HG03521 (cell line): ENCODE results near the gene POLA2.
A peak's percentile ranks its signal among the peaks of the same experiment; 100 is the strongest.
"Not testable (repeated sequence)": the region's sequence is repeated elsewhere in the genome, so short reads cannot be mapped to it uniquely, and the experiment has no call there.

ENCODE experiments used
- ATAC-seq: cut with Tn5 transposase; IDR thresholded peaks from one replicate; pipeline ENCODE4 v1.9.1; 2021; ENCODE audit warnings: mild to moderate bottlenecking, moderate library complexity; ENCODE audit not compliant: unreplicated experiment

Gene POLA2, protein sequence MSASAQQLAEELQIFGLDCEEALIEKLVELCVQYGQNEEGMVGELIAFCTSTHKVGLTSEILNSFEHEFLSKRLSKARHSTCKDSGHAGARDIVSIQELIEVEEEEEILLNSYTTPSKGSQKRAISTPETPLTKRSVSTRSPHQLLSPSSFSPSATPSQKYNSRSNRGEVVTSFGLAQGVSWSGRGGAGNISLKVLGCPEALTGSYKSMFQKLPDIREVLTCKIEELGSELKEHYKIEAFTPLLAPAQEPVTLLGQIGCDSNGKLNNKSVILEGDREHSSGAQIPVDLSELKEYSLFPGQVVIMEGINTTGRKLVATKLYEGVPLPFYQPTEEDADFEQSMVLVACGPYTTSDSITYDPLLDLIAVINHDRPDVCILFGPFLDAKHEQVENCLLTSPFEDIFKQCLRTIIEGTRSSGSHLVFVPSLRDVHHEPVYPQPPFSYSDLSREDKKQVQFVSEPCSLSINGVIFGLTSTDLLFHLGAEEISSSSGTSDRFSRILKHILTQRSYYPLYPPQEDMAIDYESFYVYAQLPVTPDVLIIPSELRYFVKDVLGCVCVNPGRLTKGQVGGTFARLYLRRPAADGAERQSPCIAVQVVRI

DNA sequence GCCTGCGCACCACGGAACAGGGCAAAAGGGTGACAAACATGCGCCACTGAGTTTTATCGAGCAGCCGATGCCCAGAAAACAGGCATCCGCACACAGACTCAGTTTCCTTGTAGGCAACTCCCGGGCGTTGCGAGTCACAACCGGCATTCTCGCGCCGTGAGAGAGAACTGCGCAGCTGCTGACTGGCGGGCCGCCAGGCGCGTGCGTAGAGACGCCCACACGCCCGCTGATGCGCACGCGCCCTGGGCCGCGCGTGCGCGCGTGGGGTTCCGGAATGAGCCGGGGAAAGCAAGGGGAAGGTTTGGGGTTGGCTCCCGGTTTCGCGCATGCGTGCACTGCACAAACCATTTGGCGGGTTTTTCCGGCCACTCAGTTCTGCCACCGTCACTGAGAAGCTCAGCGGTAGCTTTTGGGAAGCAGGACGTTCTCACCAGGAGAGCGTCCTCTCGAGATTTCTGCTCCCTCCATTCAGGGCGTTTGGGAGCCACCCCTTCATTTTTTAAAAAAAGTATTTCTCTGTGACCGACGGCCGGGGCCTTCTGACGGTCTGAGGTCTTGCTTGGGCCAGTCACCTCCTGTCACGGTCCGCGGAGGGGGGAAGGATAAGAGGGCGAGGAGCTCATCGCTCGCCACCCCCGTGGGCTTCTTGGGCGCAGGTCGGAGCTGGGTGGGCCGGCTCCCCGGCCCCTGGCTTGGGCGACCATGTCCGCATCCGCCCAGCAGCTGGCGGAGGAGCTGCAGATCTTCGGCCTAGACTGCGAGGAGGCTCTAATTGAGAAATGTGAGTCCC is at the start of gene POLA2:
POLA2 (plus strand) TSS at position 372 of the 790 bp plus-strand sequence; CDS start at position 703, 331 bp downstream.
- peak; percentile 83 for ATAC-seq

DNA sequence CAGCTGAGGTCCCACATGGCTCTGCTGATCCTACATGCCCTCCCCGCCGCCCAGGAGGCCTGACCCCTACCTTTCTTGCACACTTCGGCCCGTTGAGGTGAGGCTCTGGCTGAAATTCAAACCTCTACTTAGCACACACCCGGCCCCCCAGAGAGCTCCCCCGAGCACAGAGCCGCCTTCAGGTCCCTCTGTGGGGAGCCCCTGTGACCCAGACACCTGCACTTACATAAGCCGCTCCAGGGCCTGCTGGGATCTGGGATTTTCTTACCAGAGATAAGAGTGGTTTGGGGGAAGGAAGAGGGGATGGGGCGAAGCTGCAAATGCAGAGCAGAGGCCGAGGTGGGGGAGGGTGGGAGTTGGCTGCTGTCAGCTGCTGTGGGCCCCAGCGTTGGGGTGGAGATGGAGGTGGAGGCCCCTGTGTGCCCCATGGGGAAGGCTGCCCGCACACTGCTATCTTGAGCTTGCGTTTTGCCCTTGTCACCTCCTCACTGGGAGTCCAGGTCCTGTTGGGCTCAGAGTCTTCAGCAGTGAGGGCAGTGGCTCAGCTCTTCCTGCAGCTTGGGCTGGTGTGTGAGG is 49.4 kb upstream of the POLA2 start:
- ATAC-seq, result no peak

DNA sequence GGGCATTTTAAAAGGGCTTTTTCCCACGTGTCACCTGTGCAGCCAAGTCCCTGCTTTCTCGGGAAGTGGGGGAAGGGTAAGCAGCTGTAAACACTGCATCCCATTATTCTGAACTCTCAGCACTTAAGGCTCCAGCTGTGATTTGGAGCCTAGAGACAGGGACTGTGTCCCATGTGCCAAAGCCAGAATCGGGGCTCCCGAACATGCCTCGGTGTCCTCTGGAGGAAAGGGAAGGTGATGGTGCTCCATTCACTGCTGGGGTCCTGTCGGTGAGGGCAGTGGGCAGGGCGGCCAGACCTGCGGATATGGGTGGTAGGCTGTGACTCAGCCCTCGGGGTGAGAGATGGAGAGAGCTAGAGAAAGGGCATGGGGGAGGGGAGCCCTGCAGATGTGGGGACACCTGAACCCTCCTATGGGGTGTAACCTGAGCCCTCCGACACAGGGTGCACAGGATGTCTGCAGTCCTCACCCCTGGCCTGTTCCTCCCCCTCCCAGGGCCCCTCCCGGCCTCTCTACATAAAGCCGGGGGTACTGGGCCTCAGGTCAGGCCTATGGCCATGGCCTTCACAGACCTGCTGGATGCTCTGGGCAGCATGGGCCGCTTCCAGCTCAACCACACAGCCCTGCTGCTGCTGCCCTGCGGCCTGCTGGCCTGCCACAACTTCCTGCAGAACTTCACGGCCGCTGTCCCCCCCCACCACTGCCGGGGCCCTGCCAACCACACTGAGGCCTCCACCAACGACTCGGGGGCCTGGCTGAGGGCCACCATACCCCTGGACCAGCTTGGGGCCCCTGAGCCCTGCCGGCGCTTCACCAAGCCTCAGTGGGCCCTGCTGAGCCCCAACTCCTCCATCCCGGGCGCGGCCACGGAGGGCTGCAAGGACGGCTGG is 48.2 kb upstream of the POLA2 start:
- ATAC-seq, result no peak

DNA sequence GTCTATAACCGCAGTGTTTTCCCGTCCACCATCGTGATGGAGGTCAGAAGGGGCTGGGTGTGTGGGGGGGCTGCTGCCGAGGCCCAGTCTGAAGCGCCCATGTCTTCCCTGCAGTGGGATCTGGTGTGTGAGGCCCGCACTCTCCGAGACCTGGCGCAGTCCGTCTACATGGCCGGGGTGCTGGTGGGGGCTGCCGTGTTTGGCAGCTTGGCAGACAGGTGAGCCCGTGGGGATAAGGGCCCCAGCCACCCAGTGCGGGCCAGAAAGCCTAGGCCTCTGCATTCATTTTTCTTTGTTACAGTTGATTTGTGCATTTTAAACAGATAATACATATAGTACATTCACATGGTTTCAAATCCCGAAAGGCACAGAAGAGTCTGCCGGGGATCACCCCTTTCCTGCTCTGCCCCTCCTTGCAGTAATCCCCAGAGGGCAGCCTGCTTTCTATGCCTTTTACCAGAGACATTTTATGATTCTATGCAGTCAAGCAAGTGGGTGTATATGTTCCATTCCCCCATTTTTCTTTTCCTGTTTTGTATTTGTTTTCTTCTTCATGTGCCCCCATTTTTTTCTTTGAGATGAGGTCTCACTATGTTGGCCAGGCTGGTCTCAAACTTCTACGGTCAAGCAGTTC is 47.4 kb upstream of the POLA2 start:
- no peak for ATAC-seq

DNA sequence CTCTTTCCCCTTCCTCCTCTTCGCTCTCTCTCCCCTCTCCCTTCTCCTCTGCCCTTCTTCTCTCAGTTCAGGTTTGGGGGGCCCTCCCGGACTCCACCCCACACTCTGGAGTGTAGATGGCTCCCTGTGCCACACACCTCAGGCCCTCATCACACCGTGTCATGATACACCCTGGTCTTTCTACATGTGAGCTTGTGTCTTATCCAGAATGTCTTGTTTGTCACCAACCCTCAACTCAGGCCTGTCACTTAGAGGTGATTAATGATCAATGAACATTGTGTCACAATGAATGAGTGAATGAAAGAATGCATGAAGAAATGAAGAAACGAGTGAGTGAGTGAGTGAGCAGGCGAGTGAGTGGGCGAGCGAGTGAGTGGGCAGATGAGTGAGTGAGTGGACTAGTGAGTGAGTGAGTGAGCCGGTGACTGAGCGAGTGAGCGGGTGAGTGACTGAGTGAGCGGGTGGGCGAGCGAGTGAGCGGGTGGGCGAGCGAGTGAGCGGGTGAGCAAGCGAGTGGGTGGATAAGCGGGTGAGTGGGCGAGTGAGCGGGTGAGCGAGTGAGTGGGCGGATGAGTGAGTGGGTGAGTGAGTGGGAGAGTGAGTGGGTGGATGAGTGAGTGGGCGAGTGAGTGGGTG is 46.2 kb upstream of the POLA2 start:
- ATAC-seq, result no peak

DNA sequence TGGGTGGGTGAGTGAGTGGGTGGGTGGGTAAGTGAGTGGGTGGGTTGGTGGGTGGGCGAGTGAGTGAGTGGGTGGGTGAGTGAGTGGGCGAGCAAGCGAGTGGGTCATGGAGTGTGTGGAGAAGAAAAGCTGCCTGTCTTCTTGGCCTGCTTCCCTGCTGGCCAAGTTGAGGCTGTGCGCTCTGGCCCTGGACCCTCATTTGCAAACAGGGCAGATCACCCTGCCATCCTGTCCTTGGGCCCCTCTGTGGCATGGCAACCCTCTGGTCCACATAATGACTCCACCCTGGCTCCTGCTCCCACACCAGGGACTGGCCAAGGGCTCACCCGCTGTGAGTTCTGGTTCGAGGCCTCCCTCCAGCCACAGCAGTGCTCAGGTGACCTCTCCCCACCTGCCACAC is 44.9 kb upstream of the POLA2 start:
- no peak for ATAC-seq

DNA sequence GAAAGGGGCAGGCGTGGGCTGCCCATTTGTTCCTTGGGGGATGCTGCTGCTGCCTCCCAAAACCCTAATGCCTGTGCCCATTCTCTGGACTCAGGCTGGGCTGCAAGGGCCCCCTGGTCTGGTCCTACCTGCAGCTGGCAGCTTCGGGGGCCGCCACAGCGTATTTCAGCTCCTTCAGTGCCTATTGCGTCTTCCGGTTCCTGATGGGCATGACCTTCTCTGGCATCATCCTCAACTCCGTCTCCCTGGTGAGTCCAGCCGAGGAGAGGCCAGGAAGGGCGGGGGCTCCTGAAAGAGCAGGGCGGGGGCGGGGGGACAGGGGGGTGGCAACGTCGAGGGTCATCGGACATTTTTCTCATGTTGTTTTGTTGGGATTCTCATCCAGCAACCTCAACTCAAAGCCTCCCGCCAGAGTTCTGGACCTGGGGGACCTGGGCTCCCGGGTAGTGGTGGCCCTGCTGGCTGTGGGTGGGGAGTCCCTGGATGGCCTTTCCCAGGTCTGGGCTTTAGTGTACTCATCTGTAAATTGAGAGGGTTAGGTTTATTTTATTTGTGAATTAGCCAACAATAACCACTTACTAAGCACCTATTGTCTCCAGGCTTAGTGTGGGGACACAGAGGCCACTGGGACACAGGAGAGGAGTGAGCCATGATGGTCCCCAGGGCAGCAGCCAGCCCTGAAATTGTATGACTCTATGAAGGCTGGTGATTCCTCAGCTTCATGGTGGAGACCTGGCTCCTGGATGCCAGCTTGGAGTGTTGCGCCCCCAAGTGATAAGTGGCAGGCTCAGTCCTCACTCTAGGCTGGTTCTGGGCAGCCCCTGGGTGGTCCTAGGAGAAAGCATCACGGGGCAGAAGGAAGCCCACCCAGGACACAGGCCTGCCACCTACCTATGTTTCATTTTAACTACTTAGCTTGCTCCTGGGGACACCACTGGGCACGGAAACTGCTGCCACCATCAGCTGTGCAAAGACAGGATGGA is 44.0 kb upstream of the POLA2 start:
- no peak for ATAC-seq

DNA sequence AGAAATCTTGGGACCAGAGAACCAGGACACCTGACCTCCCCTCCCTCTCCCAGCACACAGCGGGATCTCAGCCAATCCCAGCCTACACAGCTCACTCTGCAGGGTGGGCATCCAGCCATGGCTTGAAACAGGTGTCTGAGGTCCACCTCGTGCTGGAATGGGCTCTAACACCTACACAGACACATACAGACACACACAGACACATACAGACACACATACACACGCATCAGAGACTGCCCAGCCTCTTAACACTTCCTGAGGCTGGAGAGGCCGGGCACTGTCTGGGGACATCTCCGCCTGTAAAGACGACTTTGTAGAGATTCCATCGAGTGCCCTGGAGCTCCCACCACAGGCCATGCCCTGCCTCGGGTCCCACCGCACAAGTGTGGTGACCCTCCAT is 43.3 kb upstream of the POLA2 start:
- no peak for ATAC-seq

DNA sequence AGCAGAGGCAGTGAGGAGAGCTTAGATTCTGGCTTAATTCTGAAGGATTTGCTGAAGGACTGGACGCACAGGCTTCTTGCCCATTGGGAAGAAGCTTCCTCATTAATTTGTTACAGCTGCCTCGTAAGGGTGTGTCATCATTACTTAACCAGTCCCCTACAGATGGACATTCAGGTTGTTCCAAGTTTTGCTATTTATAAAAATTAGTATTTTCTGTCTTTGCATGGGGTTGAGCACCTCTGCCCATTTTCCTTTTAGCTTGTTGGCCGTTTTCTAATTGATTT is 41.9 kb upstream of the POLA2 start:
- ATAC-seq, result no peak

DNA sequence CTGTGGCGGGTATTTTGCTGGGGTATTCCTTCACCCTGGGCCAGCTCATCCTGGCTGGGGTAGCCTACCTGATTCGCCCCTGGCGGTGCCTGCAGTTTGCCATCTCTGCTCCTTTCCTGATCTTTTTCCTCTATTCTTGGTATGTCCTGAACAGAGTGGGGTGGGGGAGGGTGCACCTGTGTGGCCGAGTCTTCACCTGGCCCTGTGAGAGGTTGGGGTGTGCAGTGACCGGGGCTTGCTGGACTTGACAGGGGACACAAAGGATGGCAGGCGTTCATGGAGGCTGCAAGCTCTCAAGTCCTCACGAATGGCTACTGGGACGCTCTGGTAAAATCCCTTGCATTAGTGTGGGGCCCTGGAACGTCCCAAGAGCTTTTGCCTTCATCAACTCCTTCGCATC is 40.7 kb upstream of the POLA2 start:
- ATAC-seq, result no peak

DNA sequence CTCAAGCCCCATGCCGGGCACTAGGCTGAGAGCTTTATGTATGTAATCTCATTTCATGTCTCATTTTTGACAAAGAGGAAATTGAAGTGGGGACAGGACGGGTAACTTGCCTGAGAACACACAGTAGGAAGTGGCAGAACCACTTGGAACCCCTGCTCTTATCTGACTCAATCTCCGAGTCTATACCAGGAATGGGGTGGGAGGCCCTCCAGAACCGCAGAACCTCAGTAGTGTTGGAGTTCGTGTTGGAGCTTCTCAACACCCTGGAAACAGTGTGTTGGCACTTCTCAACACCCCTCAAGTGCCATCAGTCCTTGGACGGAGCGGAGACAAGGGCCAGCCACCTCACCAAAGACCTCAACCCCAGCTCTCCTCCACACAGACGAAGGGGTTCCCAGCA is 38.8 kb upstream of the POLA2 start:
- ATAC-seq, result no peak

DNA sequence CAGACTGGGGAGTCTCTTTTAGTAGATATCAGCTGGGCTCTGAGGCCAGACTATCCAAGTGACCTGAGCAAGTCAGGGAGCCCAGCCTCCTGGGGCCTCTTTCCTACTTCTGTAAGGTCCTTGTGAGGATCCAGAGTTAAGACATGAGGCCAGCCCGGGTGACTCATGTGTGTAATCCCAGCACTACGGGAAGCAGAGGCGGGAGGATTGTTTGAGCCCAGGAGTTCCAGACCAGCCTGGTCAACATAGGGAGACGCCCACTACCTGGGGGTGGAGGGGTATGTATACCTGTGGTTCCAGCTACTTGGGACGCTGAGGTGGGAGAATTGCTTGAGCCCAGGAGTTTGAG is 36.9 kb upstream of the POLA2 start:
- no peak for ATAC-seq

DNA sequence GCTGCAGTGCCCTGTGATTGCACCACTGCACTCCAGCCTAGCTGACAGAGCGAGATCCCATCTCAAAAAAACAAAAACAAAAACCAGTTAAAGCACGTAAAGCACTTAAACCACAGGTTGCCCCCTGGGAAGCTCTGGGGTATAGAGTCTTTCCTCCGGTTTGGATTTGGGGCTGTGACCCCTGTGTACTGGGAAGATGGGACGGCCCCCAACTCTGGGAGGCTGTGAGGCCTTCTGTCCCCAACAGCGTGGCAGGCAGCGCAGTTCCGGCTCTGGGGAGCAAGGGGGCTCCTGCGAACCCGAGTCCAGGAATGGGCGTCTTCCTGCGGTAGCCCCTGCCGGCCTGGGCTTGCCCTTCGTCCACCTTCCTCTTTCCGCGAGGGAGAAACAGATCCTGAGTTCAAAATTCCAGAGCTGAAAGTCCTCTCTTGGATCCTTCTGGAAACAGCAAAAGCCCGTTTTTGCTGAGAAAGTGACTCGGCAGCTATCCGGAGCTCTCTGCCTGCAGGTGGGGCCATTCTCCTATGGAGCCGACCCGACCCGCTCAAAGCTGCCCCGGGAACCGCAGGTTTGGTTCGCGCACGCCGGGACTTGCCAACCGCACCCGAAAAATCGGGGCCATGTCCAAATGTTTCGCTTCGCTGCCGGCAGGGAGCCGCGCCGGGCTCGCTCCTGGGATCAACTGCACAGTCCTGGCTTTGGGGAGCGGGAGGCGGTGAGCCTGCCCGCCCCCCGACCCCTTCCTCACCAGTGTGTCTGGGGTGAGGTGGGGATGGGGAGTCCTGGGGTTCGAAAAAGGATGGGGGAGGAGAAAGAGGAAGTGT is 36.3 kb upstream of the POLA2 start:
- no peak for ATAC-seq

DNA sequence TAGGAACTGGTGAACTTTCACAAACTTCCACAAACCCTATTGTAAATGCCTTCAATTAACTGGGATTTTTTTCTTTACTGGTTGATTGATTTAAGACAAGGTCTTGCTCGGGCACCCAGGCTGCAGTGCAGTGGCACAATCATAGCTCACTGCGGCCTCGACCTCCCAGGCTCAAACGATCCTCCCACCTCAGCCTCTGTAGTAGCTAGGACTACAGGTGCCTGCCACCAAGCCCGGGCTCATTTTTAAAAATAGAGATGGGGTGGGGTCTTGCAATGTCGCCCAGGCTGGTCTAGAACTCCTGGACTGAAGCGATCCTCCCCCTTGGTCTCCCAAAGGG is 35.7 kb upstream of the POLA2 start:
- ATAC-seq, result no peak

DNA sequence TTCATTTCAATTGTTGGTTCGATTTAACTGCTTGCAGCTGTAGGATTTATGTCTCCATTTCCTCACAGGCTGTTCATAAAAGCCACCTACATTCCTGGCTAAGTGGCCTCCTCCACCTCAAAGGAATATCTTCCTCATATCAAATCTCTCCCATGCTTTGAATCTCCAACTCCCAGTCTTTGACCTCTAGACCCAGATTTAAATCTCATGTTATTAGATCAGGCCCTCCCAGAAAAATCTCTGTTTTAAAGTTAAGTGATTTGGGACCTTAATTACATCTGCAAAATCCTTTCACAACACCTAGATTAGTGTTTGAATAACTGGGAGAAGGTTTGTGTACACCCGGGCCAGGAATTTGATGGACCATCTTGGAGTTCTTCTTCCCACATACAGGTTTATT is 33.9 kb upstream of the POLA2 start:
- ATAC-seq, result no peak

DNA sequence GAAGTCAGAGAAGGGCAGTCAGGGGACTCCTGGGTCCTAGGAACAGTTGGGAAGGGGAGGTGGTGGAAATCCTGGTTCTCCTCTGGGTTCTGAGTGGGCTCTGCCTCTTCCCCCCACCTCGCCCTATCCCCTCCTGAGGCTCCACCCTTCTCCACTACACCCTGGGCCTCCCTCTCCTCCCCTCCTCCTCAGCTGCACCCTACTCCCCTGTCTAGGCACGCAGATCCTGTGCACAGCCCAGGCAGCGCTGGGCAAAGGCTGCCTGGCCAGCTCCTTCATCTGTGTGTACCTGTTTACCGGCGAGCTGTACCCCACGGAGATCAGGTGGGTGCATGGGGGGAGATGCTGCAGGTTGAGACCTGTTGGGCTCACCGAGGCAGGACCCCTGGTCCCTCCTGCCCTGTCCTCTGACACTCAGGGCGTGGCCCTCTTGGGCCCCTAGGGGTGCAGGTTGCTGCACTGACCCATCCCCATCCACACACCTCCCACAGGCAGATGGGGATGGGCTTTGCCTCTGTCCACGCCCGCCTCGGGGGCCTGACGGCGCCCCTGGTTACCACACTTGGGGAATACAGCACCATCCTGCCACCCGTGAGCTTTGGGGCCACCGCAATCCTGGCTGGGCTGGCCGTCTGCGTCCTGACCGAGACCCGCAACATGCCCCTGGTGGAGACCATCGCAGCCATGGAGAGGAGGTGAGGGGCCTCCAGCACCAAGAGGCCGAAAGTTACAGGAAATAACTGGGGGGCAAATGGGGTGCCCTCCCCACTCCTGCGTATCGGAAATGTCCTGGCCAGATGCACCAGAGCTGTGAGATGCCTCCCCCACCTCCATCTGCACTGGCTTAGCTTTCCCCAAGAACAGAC is 25.3 kb upstream of the POLA2 start:
- no peak for ATAC-seq

DNA sequence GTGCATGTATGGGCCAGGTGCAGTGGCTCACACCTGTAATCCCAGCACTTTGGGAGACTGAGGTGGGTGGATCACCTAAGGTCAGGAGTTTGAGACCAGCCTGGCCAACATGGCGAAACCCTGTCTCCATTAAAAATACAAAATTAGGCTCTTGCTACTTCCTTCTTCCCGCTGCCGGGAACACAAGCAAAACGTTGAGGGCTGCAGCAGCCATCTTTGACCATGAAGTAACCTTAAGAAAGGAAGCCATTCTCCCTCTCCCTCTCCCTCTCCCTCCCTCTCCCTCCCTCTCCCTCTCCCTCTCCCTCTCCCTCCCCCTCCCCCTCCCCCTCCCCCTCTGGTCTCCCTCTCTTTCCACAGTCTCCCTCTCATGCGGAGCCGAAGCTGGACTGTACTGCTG is 23.5 kb upstream of the POLA2 start:
- ATAC-seq, result not testable (repeated sequence)
